SK-N-SH (cell line): Measurements from ENCODE around the gene ZNF385A. TPM values are rescaled to one million over a fixed set of nuclear protein-coding genes. Genes with fewer than 3 reads are reported as not detected.
A peak's percentile ranks its signal among the peaks of the same experiment; 100 is the strongest.

Source experiments
- CTCF ChIA-PET: fragments of 300-600, 350-600 bp; formaldehyde crosslinking; extraction: SDS; loops from one replicate; lab custom pipeline; 2021; lab: Yijun Ruan, JAX
- POLR2A ChIA-PET: fragments of 350-600 bp; sonication (Branson Sonifier 250); formaldehyde crosslinking; extraction: SDS; loops from one replicate; lab custom pipeline; 2020; ENCODE audit warnings: antibody characterized with exemption, inconsistent platforms; lab: Yijun Ruan, JAX
- DNase-seq: peaks from one replicate; pipeline ENCODE4 v3.0.0; 2012
- H2AFZ ChIP-seq: fragments of 200-600 bp; sonication (generic); 2 replicates; pipeline ENCODE4 v1.8.1; 2016; ENCODE audit warnings: antibody characterized with exemption, mild to moderate bottlenecking, low read depth
- H3F3A ChIP-seq: fragments of 200-600 bp; sonication (generic); replicated peaks from 2 replicates; pipeline ENCODE3; 2016; ENCODE audit warnings: antibody characterized with exemption, mild to moderate bottlenecking; ENCODE audit not compliant: insufficient read depth
- H3K27ac ChIP-seq, 2 experiments: fragments of 200-500 bp in 1 of 2; fragments of 200-600 bp in 1 of 2; sonication (Bioruptor generic) in 1 of 2; sonication (generic), shearing (Covaris generic) in 1 of 2; 2 replicates each; pipeline versions ENCODE4 v1.5.1 to v1.6.1; 2014 to 2016; ENCODE audit warnings: low read depth in 2 of 2, inconsistent platforms in 1 of 2, low read length in 1 of 2, mild to moderate bottlenecking in 1 of 2, mixed read lengths in 1 of 2
- H3K27me3 ChIP-seq: fragments of 200-600 bp; sonication (generic), shearing (Covaris generic); 2 replicates; pipeline ENCODE4 v1.6.1; 2016; ENCODE audit warnings: mixed run types; ENCODE audit not compliant: insufficient read depth
- H3K36me3 ChIP-seq, 2 experiments: fragments of 200-500 bp in 1 of 2; fragments of 200-600 bp in 1 of 2; sonication (Bioruptor generic) in 1 of 2; sonication (generic) in 1 of 2; replicated peaks in 1 of 2; 2 replicates each; pipeline versions ENCODE3 to v1.5.1; 2014 to 2016; ENCODE audit warnings: low read length in 1 of 2, mild to moderate bottlenecking in 1 of 2; ENCODE audit not compliant: insufficient read depth in 2 of 2, control insufficient read depth in 1 of 2
- H3K4me1 ChIP-seq, 2 experiments: fragments of 200-500 bp in 1 of 2; fragments of 200-600 bp in 1 of 2; sonication (Bioruptor generic) in 1 of 2; sonication (generic), shearing (Covaris generic) in 1 of 2; 2 replicates each; pipeline versions ENCODE4 v1.5.1 to v1.6.1; 2014 to 2016; ENCODE audit warnings: low read depth in 1 of 2, low read length in 1 of 2, mixed run types in 1 of 2; ENCODE audit not compliant: insufficient read depth in 2 of 2, control insufficient read depth in 1 of 2
- H3K4me2 ChIP-seq: fragments of 200-600 bp; sonication (generic), shearing (Covaris generic); 2 replicates; pipeline ENCODE4 v1.6.1; 2017; ENCODE audit warnings: mixed run types
- H3K4me3 ChIP-seq, 2 experiments: fragments of 200-500 bp in 1 of 2; fragments of 200-600 bp in 1 of 2; sonication (Bioruptor generic) in 1 of 2; sonication (generic), shearing (Covaris generic) in 1 of 2; 2 replicates each; pipeline versions ENCODE4 v1.5.1 to v1.8.1; 2014 to 2016; ENCODE audit warnings: low read depth in 2 of 2, inconsistent platforms in 1 of 2, low read length in 1 of 2, mild to moderate bottlenecking in 1 of 2, mixed read lengths in 1 of 2, moderate library complexity in 1 of 2
- H3K79me2 ChIP-seq: fragments of 200-600 bp; sonication (generic); 2 replicates; pipeline ENCODE4 v1.8.1; 2017; ENCODE audit warnings: mild to moderate bottlenecking; ENCODE audit not compliant: insufficient read depth
- H3K9ac ChIP-seq: fragments of 200-600 bp; sonication (generic); 2 replicates; pipeline ENCODE4 v1.6.1; 2017; ENCODE audit warnings: mixed run types
- H3K9me2 ChIP-seq: fragments of 200-600 bp; sonication (generic); 2 replicates; pipeline ENCODE4 v1.6.1; 2017; ENCODE audit warnings: mixed run types
- H3K9me3 ChIP-seq: fragments of 200-600 bp; sonication (generic); 2 replicates; pipeline ENCODE4 v1.6.1; 2017; ENCODE audit warnings: mixed run types, mild to moderate bottlenecking, moderate library complexity
- H4K20me1 ChIP-seq: fragments of 200-600 bp; sonication (generic); 2 replicates; pipeline ENCODE4 v1.6.1; 2017; ENCODE audit warnings: mild to moderate bottlenecking, mixed run types; ENCODE audit not compliant: insufficient read depth
- CTCF ChIP-seq: fragments of 200-600 bp; sonication (generic); IDR thresholded peaks from 2 replicates; pipeline ENCODE4 v1.6.1; 2017; ENCODE audit warnings: antibody characterized with exemption, mild to moderate bottlenecking, moderate library complexity
- IRF3 ChIP-seq: fragments of 150-350 bp; IDR thresholded peaks from 2 replicates; pipeline ENCODE4 v1.6.1; 2016; ENCODE audit warnings: mild to moderate bottlenecking, low read depth, low read length
- JUND ChIP-seq: IDR thresholded peaks from 2 replicates; pipeline ENCODE4 v1.4.0; 2012
- NFIC ChIP-seq: IDR thresholded peaks from 2 replicates; pipeline ENCODE4 v1.4.0; 2012; ENCODE audit warnings: borderline replicate concordance
- NRF1 ChIP-seq: IDR thresholded peaks from 2 replicates; pipeline ENCODE4 v1.6.1; 2012; ENCODE audit warnings: low read depth, mild to moderate bottlenecking, low read length
- PBX3 ChIP-seq: IDR thresholded peaks from 2 replicates; pipeline ENCODE4; 2012
- RAD21 ChIP-seq: IDR thresholded peaks from 2 replicates; pipeline ENCODE4 v1.6.1; 2012; ENCODE audit warnings: mild to moderate bottlenecking, low read length
- RCOR1 ChIP-seq: fragments of 150-350 bp; IDR thresholded peaks from 2 replicates; pipeline ENCODE4 v1.6.1; 2017; ENCODE audit warnings: antibody characterized with exemption, low read length
- RXRA ChIP-seq: IDR thresholded peaks from 2 replicates; pipeline ENCODE4 v1.4.0; 2012; ENCODE audit warnings: low read depth, mild to moderate bottlenecking, borderline replicate concordance
- SIN3A ChIP-seq: IDR thresholded peaks from 2 replicates; pipeline ENCODE4 v1.6.1; 2012; ENCODE audit warnings: low read depth, mild to moderate bottlenecking, low read length, moderate library complexity, borderline replicate concordance
- SMC3 ChIP-seq: IDR thresholded peaks from 2 replicates; pipeline ENCODE4 v1.6.1; 2012; ENCODE audit warnings: low read depth, low read length, improper control_type of control experiment
- TAF1 ChIP-seq: IDR thresholded peaks from 2 replicates; pipeline ENCODE4 v1.6.1; 2012; ENCODE audit warnings: low read depth, mild to moderate bottlenecking, low read length, moderate library complexity, borderline replicate concordance
- TEAD4 ChIP-seq: IDR thresholded peaks from 2 replicates; pipeline ENCODE4 v1.4.0; 2012; ENCODE audit warnings: mild to moderate bottlenecking, borderline replicate concordance; ENCODE audit not compliant: insufficient read depth
- USF2 ChIP-seq: fragments of 150-350 bp; IDR thresholded peaks from 2 replicates; pipeline ENCODE4 v1.6.1; 2017; ENCODE audit warnings: antibody characterized with exemption, low read length, low read depth, borderline replicate concordance
- YY1 ChIP-seq: IDR thresholded peaks from 2 replicates; pipeline ENCODE4 v1.4.0; 2012; ENCODE audit warnings: low read depth, mild to moderate bottlenecking
- ZBTB33 ChIP-seq: IDR thresholded peaks from 2 replicates; pipeline ENCODE4 v1.4.0; 2012; ENCODE audit warnings: low read depth, borderline replicate concordance
- WGBS: methylation state at CpG from one replicate; pipeline ENCODE4 v1.1.6; 2017; ENCODE audit warnings: low lambda C conversion rate; 5-methylcytosine and 5-hydroxymethylcytosine counted together
- polyA plus RNA-seq, 3 experiments: library from polyadenylated mRNA; depleted of rRNA; stranded (reverse); fragments of >200 nt; gene quantifications; 2 replicates each; pipeline ENCODE4 v1.2.3, GENCODE V29; 2012

Gene ZNF385A
- polyA plus RNA-seq, 1 of the 3 experiments (the other 2 are of a cell fraction), result 2.6 TPM

- Histone ChIP-seq H3K27me3 (no peaks in the 10 kb centered on the region), H3K4me1 (no peaks in the 10 kb centered on the region), H3K27ac (no peak overlapping the region), H4K20me1 (no peaks in the 10 kb centered on the region), H3K4me3 (peak overlapping the region in 1 of 2 experiments; percentile 18; a peak in 1 of 4 replicates), H3K9ac (no peak overlapping the region), H3F3A (peaks cover 21% of the 10 kb centered on the region), H3K36me3 (peaks cover 64 to 67% of the 10 kb centered on the region in 2 experiments), H3K4me2 (no peak overlapping the region), H3K79me2 (peaks cover 3% of the 10 kb centered on the region; the same call in 1 of the 2 replicates), H2AFZ (no peak overlapping the region), H3K9me2 (no peaks in the 10 kb centered on the region), H3K9me3 (no peaks in the 10 kb centered on the region)
- TF ChIP-seq RCOR1, result no peak
- TF ChIP-seq SMC3, result peak; percentile 33; the same call in 1 of the 2 replicates
- TF ChIP-seq NFIC, result no peak
- TF ChIP-seq YY1, result no peak
- TF ChIP-seq RAD21, result peak; percentile 23
- TF ChIP-seq SIN3A, result no peak
- TF ChIP-seq RXRA, result no peak
- TF ChIP-seq CTCF, result peak; percentile 98
- ChIA-PET CTCF (interaction anchor here (0.7 to 12.3 kb wide), 17 partner anchors 8 to 465 kb away, joined by 3 to 490 read pairs (median 5); partner anchors contain the start of gene ZNF385A), POLR2A (no interaction called here)
- peak; percentile 64 for DNase-seq
- 58% methylated on average over 9 of the region's 11 CpGs for WGBS
Observed at GRCh38 chr12:54404061-54405004, 19.8 kb upstream of the ZNF385A start.

- ChIA-PET CTCF (interaction anchor here (0.7 to 12.3 kb wide), 6 partner anchors 10 to 699 kb away, joined by 3 to 490 read pairs (median 26); no protein-coding TSS in a partner anchor), POLR2A (no interaction called here)
- Histone ChIP-seq H3F3A (peaks cover 22% of the 10 kb centered on the region), H3K9ac (no peak overlapping the region), H3K27ac (no peak overlapping the region), H3K4me2 (no peak overlapping the region), H3K36me3 (peaks cover 58 to 71% of the 10 kb centered on the region in 2 experiments), H2AFZ (no peak overlapping the region), H3K9me2 (no peaks in the 10 kb centered on the region), H3K9me3 (no peaks in the 10 kb centered on the region), H4K20me1 (no peaks in the 10 kb centered on the region), H3K27me3 (no peaks in the 10 kb centered on the region), H3K79me2 (no peaks in the 10 kb centered on the region), H3K4me1 (no peaks in the 10 kb centered on the region), H3K4me3 (no peak overlapping the region)
- whole genome bisulfite sequencing, result 97% methylated on average over 2 of the region's 2 CpGs
- DNase-seq, result no peak
- TF ChIP-seq ZBTB33 (no peak), YY1 (no peak), TEAD4 (no peak), JUND (no peak), RAD21 (no peak), SMC3 (no peak), NRF1 (no peak), IRF3 (no peak), RCOR1 (no peak), USF2 (no peak), PBX3 (no peak), TAF1 (no peak)
Observed at GRCh38 chr12:54401119-54401518, 16.6 kb upstream of the ZNF385A start.
